Measurements from ENCODE around the gene OAS2.
A peak's percentile ranks its signal among the peaks of the same experiment; 100 is the strongest.

Gene OAS2

DNA sequence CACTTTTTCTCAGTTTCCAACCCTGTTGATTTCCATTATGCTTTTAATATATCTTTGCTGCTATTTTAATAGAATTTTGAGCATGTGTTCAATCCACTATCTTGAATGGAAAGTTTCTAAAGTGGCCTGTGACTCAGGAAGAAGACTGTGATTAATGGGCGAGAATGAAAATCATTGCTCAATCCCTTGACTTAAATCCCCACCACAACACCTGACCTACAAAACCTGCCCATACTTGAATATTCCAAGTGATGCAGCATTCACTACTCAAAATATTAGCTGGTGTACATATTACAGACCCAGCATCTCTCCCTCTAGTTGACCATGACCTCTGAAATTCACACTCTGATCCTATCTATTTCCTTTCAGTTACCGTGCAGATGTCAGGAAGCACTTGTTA is 41.4 kb upstream of the OAS2 start:
- TF ChIP-seq CTCF (IDR thresholded peaks at IDR 0.05; ENCODE audit: extremely low read depth, missing control alignments): no peak
- DNase-seq (ENCODE audit: low spot score): no peak

DNA sequence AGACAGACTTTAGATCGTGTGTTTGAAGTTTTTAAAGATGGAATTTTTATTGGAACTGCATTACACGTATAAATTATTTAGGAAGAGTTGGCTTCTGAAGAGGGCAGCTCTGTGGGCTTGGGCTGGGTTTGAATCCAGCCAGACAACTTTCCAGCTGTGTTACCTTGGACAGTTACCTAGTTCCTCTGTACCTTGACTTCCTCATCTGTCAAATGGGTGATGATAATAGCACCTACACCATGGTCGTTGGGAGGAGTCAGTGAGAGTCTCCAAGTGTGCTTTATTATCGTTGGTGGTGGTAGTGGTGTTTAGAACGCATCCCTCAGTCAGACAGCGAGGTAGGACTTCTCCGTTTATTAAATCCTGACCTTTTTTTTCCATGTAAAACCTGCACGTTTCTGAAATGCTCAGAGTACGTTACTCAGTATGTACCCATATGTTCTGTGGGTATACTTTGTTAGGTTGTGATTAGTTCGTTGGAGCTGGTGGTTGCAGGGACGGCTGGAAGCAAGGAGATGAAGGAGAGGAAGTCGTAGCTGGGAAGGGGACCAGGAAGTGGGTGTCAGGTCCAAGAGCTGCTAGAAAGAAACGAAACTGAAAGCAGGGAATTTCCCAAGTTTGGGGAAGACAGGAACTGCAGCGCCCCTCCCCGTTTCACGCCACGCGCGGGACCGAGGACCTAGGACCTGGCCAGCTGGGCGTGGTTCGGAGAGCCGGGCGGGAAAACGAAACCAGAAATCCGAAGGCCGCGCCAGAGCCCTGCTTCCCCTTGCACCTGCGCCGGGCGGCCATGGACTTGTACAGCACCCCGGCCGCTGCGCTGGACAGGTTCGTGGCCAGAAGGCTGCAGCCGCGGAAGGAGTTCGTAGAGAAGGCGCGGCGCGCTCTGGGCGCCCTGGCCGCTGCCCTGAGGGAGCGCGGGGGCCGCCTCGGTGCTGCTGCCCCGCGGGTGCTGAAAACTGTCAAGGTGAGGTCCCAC is 40.3 kb upstream of the OAS2 start, which contains the start of gene OAS3:
Gene OAS3, plus strand, starts transcription at position 734 of the 979 bp plus-strand sequence. Its CDS starts 57 bp downstream, at position 791.
- TF ChIP-seq CTCF (IDR thresholded peaks at IDR 0.05; ENCODE audit: extremely low read depth, missing control alignments): no peak
- DNase-seq (ENCODE audit: low spot score): peak; percentile 71

GRCh38 chr12:112938751-112939150 is 39.6 kb upstream of the OAS2 start:
- DNase-seq (ENCODE audit: low spot score): no peak
- no peak for TF ChIP-seq CTCF (IDR thresholded peaks at IDR 0.05; ENCODE audit: extremely low read depth, missing control alignments)

DNA sequence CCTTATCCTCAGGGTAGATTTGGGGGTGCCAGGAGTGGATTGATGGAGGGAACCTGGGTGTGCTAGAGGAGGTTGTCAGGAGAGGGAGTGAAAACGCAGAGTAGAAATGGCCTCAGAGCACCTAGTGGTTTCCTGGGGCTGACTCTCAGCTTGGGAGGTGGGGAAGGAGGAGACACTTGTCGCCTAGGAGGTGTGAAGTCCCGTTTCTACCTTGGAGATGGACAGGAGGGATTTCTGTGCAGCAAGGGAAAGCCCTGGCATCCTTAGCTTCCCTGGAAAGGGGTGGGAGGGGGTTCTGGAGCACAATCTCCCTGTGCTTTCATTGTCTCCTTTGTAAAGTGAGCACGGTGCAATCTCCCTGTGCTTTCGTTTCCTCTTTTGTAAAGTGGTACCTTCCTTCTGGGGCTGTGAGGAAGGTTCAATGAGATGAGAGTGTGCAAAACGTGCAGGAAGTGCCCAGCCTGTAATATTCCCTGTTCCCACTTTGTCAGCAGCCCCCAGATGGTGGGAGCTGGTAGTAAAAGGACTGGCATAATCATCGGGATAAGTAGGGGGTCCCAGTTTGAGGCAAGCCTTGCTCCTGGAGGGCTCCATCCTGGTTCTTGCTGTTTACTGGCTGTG is 38.4 kb upstream of the OAS2 start:
- peak; percentile 75 for DNase-seq (ENCODE audit: low spot score)

DNA sequence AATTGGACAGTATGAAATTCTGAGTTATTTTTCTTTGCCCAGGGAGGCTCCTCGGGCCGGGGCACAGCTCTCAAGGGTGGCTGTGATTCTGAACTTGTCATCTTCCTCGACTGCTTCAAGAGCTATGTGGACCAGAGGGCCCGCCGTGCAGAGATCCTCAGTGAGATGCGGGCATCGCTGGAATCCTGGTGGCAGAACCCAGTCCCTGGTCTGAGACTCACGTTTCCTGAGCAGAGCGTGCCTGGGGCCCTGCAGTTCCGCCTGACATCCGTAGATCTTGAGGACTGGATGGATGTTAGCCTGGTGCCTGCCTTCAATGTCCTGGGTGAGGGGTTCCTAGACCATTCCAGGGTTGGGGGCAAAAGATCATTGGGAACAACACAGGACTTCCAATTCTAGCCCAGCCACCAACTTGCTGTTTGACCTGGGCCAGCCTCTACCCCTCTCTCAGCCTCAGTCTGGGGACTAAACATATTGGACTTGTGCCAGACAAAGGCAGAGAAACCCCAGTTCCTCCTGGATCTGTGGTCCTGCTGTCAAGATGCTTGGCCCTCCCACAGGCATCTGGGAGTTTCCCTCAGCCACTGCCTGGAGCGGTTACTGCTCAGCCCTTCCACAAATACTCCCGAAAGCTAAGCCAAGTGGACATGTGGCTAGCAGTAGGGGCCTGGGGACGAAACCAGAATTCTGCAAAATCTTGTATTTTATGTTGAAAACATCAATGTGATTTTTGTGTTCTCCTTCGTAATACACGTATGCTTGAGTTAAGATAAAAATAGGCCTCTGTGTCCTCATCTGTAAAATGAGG is 36.6 kb upstream of the OAS2 start:
- no peak for TF ChIP-seq CTCF (IDR thresholded peaks at IDR 0.05; ENCODE audit: extremely low read depth, missing control alignments)
- no peak for DNase-seq (ENCODE audit: low spot score)

More for the DNA sequence above, 38.4 kb upstream of the OAS2 start:
- TF ChIP-seq CTCF (IDR thresholded peaks at IDR 0.05; ENCODE audit: extremely low read depth, missing control alignments): no peak

DNA sequence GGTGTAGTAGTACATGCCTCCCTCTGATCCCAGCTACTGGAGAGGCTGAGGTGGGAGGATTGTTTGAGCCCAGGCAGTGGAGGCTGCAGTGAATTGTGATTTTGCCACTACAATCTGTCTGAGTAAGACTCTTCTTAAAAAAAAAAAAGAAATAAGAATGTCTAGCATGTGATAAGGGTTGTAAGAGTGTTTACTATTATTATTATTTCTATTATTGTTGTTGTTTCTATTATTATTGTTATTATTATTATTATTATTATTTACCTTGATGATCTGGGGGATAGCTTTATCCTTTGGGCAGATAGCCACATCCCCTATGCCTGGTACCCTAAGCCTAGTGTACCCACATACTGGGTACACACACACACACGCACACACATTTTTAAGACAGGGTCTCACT is 35.7 kb upstream of the OAS2 start:
- no peak for TF ChIP-seq CTCF (IDR thresholded peaks at IDR 0.05; ENCODE audit: extremely low read depth, missing control alignments)
- DNase-seq (ENCODE audit: low spot score): no peak

All from GM20000 (cell line).